ENCODE results near the gene NPR3.
"Not testable (repeated sequence)": the region's sequence is repeated elsewhere in the genome, so short reads cannot be mapped to it uniquely, and the experiment has no call there.

The NPR3 gene

GRCh38 chr5:32769711-32770110 lies 58.6 kb downstream of the NPR3 start:
- DNase-seq (ENCODE audit: low spot score) = no peak

DNA sequence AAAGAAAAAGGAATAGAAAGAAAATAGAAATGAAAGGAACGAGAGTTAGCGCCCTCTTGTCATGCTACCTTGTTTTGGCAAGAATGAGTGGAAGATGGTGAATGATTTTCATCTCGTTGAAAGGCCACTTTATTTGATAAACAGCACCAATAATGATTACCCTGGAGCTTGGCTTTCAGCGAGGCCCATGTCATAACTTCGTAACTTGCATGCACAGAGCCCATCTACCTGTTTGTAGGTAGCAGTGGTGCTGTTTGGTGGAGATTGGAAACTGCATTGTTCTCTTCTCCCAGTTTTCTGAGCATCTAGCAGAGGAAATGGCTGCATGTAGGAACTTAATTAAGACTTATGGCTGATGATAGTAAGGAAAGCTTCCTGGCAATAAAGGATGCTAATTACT lies 59.3 kb downstream of the NPR3 start:
- no peak for DNase-seq (ENCODE audit: low spot score)

DNA sequence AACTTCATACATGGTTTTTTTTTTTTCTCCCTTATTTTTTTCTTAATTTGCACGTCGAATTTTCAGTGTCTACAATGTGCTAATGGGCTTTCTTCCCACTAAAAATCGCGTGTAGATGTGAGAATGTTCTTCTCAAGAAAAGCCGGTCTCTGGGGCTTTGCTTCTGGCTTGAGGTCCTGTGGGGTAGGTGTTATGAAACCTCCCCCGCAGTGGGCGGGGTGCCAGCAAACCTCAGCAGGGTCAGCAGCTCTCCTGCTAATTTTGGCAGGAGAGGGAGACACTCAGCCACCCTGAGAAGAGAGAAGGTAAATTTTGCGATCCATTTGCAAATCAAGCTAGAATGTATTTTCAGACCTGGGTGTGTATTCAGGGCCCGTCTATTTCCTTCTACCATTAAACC lies 59.9 kb downstream of the NPR3 start:
- DNase-seq (ENCODE audit: low spot score) = no peak

- DNase-seq (ENCODE audit: low spot score) = no peak
Measured at GRCh38 chr5:32773944-32774343, 62.8 kb downstream of the NPR3 start.

GRCh38 chr5:32776200-32776599 lies 65.1 kb downstream of the NPR3 start:
- DNase-seq (ENCODE audit: low spot score) = no peak

DNA sequence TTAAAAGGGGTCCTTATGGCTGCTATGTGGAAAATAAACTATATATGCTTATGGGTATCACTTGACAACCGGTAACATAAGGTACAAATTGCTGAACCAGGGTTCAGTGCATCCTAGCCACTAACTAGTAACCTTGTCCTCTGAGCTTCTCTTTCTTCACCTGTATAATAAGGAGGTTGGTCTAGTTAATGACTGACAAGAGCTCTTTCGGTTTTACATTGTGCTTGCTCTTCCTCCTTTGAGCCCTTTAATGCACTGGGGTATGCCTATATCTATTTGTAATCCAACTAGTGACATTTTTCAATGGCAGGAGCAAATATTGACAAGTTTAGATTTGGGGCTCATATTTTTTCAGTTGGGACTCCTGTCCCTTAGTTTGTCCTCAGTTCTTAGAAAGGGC lies 66.1 kb downstream of the NPR3 start:
- DNase-seq (ENCODE audit: low spot score) = no peak

DNA sequence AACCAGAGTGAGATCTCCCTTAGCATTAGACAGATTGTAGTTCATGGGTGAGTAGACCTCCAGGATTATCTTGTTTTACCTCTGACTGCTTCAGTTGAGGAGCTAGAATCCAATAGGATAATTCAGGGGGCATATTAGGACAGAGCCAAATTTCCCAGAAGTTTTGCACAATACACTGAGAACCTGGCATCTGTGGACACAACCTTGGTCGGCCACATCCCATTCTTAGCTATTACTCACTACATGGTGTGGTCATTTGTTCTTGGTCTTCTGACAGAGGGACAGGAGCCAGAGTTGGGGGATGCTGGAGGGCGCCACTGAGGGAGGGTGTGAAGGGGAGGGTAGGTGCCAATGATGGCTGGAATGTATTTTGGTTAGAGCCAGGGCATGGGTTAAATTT lies 66.6 kb downstream of the NPR3 start:
- no peak for DNase-seq (ENCODE audit: low spot score)

GRCh38 chr5:32778403-32778802 lies 67.3 kb downstream of the NPR3 start:
- no peak for DNase-seq (ENCODE audit: low spot score)

GRCh38 chr5:32779754-32780415 lies 68.8 kb downstream of the NPR3 start:
- DNase-seq (ENCODE audit: low spot score) = no peak

- DNase-seq (ENCODE audit: low spot score) = no peak
Measured at GRCh38 chr5:32780508-32780919, 69.4 kb downstream of the NPR3 start.

DNA sequence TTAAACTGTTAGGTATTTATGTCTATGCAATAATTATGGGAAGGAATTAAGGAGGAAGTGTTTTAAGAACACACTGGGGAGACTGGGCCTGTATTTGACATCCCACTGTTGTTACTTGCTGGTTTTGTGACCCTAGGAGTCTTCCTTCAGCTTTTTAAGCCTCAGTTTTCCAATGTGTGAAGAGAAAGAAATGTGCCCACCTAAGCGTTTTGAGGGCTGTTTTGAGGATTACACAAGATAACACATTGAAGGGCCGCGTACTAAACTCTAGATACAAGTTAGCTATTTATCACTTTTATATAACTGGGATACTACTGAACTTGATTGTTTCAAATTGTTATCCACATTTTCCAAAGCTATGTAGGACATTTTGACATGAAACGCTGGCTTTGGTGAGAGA lies 72.5 kb downstream of the NPR3 start:
- DNase-seq (ENCODE audit: low spot score) = no peak

GRCh38 chr5:32785611-32786254 lies 74.6 kb downstream of the NPR3 start:
- DNase-seq (ENCODE audit: low spot score) = no peak

DNA sequence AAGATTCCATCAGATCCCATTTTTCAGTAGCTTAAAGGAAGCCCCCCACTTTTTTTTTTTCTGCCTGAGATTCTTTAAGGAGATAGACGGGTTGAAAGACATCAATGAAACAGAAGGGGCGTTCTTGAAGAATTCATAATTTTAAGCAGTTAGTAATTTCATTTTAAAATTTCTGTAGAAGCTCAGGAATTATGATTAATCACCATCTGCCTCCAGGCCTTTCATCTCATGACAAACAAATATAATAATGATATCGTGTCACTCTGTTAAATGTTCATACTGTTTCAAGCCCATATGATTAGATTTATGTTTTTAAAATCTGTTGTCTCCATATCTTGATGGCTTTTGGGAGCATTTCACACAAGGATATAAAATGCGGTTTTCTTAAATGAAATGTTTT lies 75.2 kb downstream of the NPR3 start:
- DNase-seq (ENCODE audit: low spot score) = no peak

DNA sequence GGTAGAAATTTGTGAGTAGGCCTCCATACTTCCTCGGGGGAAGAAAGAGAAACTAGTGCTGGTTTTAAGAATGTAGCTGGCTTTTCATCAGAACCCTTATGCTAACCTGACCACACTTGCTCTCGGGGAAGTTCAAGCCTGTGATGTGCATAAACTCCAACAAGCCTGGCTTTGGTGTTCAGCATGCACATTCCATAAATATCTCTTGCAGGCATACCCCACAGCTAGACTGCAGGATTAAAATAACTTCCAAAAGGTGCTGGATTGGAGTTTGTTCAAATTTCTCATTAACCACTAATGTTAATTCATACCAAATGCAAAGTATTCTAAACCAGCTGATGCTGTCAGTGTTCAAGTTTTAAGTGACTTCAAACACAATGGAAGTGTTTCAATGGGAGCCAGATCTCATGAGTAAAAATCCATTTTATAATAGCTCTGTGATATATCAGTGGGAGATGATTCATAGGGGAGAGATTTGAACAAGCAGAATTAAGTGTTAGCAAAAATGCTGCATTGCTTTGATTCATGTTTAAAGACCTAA lies 79.4 kb downstream of the NPR3 start:
- DNase-seq (ENCODE audit: low spot score) = no peak

- no peak for DNase-seq (ENCODE audit: low spot score)
Measured at GRCh38 chr5:32791536-32792243, 80.6 kb downstream of the NPR3 start.

- DNase-seq (ENCODE audit: low spot score) = no peak
Measured at GRCh38 chr5:32794086-32794485, 83.0 kb downstream of the NPR3 start.

- no peak for DNase-seq (ENCODE audit: low spot score)
Measured at GRCh38 chr5:32802764-32803163, 91.6 kb downstream of the NPR3 start.

DNA sequence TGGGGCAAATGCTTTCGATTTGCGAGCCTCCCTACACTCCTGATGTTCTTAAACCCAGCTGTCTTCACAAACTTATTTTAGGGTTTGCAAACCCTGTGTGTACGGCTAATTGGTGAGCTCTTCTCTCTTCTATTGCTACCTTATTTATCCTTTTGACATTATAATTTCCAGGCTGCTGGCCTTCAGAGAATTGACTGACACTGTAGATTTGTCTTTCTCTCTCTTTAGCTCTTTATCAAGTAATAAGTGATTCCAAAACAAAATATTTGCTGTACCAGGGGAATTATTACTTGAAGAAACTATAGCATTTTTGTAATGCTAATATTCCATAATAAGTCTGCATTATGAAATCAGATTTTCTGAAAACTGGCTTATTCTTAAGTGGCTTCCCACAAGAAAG lies 92.5 kb downstream of the NPR3 start:
- no peak for DNase-seq (ENCODE audit: low spot score)

DNA sequence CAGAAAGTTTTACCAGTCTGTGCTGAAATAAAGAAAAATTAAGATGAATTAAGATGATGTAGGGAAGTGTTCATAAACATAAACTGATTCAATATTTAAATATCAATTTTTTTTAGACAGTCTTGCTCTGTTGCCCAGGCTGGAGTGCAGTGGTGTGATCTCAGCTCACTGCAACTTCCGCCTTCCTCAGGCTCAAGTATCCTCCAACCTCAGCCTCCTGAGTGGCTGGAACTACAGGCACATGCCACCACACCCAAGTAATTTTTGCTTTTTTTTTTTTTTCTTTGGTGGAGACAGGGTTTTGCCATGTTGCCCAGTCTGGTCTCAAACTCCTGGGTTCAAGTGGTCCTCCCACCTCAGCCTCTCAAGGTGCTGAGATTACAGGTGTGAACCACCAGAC lies 94.3 kb downstream of the NPR3 start:
- DNase-seq (ENCODE audit: low spot score) = not testable (repeated sequence)

DNA sequence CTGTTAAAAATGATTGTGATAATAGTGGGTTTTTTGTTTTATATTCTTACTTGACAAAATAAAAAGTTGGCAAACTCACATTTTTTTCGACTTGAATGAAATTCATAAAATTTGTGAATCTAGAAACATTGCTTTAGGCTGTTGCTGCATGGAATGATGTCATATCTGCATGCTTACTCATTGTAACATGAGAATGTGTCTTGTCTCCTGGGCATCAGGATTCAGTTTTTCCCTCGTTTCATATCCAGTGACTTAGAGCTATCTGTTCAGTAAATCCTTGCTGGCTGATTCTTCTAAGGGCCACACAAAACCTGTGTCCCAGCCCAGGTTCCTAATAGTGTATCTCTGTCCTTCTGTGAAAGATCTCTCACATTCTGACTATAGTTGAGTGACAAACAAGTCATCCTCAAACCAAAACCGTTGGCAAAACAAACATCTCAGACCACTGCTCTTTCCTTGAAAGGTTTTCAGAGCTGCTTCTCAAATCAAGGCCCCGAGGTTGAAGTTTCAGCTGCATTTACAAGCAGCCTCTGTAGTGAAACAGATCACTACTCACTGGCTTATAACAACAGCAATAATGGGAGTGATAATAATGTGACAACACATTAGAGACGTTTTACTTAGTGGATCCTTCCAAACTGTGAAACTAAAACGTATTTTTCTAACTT lies 95.0 kb downstream of the NPR3 start:
- DNase-seq (ENCODE audit: low spot score) = no peak

GRCh38 chr5:32808783-32809182 lies 97.7 kb downstream of the NPR3 start:
- DNase-seq (ENCODE audit: low spot score) = no peak

DNA sequence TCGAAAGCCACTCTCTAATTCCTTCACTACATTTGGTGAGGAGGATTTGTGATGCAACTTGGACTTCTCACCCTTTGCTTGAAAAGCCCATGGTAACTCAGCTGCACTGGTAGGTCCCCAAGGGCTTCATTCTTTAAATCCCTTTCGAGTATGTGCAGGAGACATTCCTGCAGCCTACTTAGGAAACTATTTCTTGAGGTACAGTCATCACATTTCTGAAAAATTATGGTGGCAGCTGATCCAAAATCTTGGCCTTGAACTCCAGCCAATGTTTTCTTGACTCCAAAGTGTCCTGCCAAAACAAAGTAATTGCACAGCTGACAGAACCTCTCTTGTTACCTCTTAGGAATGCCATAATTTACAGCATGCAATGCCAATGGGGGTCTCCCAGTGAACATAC lies 99.7 kb downstream of the NPR3 start:
- DNase-seq (ENCODE audit: low spot score) = no peak

DNA sequence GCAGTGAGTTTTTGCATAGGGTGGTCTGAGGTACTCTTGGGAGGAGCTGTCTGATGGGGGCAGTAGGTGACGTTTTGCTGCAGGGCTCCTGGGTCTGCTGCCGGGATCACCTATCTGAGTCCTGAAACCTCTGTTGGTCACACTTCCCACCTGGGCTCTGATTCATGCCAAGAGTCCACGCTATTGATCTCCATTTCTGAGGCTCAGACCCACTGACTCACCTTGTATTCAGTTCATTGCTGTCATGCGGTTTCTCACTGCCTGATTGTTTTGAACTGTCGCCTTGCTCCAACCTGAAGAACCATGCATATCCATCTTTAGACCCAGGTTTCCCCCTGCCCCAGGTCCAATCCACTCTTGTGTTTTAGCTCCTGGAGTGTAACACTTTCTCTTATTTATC lies 101.3 kb downstream of the NPR3 start:
- no peak for DNase-seq (ENCODE audit: low spot score)
